GM23248 (cell line): Measurements from ENCODE around the gene CHST9. TPM values are rescaled to one million over a fixed set of nuclear protein-coding genes. Genes with fewer than 3 reads are reported as not detected.

Source experiments
- DNase-seq: peaks from one replicate; pipeline ENCODE4 v3.0.0-alpha.2; 2015
- H2AFZ ChIP-seq: fragments of 200-600 bp; sonication (generic); 2 replicates; pipeline ENCODE4 v1.6.1; 2016; ENCODE audit warnings: antibody characterized with exemption
- H3F3A ChIP-seq: fragments of 200-600 bp; sonication (generic); 2 replicates; pipeline ENCODE4 v1.6.1; 2016; ENCODE audit warnings: mild to moderate bottlenecking, antibody characterized with exemption, mixed run types; ENCODE audit not compliant: insufficient read depth
- H3K27ac ChIP-seq: fragments of 200-600 bp; sonication (generic); 2 replicates; pipeline ENCODE4 v1.5.1; 2016; ENCODE audit warnings: mild to moderate bottlenecking
- H3K27me3 ChIP-seq: fragments of 200-600 bp; sonication (generic); replicated peaks from 2 replicates; pipeline ENCODE4 v1.6.1; 2016; ENCODE audit warnings: mild to moderate bottlenecking; ENCODE audit not compliant: insufficient read depth
- H3K36me3 ChIP-seq: fragments of 200-600 bp; sonication (generic); 2 replicates; pipeline ENCODE4 v1.6.1; 2016; ENCODE audit warnings: low read depth, mild to moderate bottlenecking
- H3K4me1 ChIP-seq: fragments of 200-600 bp; sonication (generic); 2 replicates; pipeline ENCODE4 v1.6.1; 2016; ENCODE audit warnings: mild to moderate bottlenecking; ENCODE audit not compliant: insufficient read depth
- H3K4me2 ChIP-seq: fragments of 200-600 bp; sonication (generic); one replicate; pipeline ENCODE4 v1.6.1; 2016; ENCODE audit warnings: mild to moderate bottlenecking; ENCODE audit not compliant: unreplicated experiment
- H3K4me3 ChIP-seq: fragments of 200-600 bp; sonication (generic); 2 replicates; pipeline ENCODE4 v1.5.1; 2016; ENCODE audit warnings: mild to moderate bottlenecking
- H3K79me2 ChIP-seq: fragments of 200-600 bp; sonication (generic); 2 replicates; pipeline ENCODE4 v1.6.1; 2016; ENCODE audit warnings: mild to moderate bottlenecking; ENCODE audit not compliant: insufficient read depth
- H3K9ac ChIP-seq: fragments of 200-600 bp; sonication (generic); 2 replicates; pipeline ENCODE4 v1.6.1; 2016; ENCODE audit warnings: mild to moderate bottlenecking
- H3K9me2 ChIP-seq: fragments of 200-600 bp; sonication (generic); 2 replicates; pipeline ENCODE4 v1.6.1; 2016; ENCODE audit warnings: mixed run types, mild to moderate bottlenecking, moderate library complexity; ENCODE audit not compliant: insufficient read depth
- H3K9me3 ChIP-seq: fragments of 200-600 bp; sonication (generic); one replicate; pipeline ENCODE4 v1.6.1; 2017; ENCODE audit warnings: low read depth
- H4K20me1 ChIP-seq: fragments of 200-600 bp; sonication (generic); 2 replicates; pipeline ENCODE4 v1.6.0; 2016; ENCODE audit not compliant: insufficient read depth
- EZH2 ChIP-seq: fragments of 200-600 bp; sonication (generic); IDR thresholded peaks from 2 replicates; pipeline ENCODE4 v1.6.1; 2018; ENCODE audit warnings: antibody characterized with exemption, mild to moderate bottlenecking; ENCODE audit not compliant: insufficient read depth, poor library complexity, severe bottlenecking
- EZH2phosphoT487 ChIP-seq: fragments of 200-600 bp; sonication (generic); IDR thresholded peaks from 2 replicates; pipeline ENCODE4 v1.6.1; 2018; ENCODE audit warnings: antibody characterized with exemption, moderate library complexity, mild to moderate bottlenecking, low read depth; ENCODE audit not compliant: insufficient read depth
- WGBS, 2 experiments: methylation state at CpG; one replicate each; pipeline ENCODE4 v1.1.6; 2015 to 2017; ENCODE audit warnings: low lambda C conversion rate in 2 of 2, low coverage in 1 of 2; ENCODE audit errors: missing lambda C conversion rate in 2 of 2; 5-methylcytosine and 5-hydroxymethylcytosine counted together
- in situ Hi-C: fragments of 300-500 bp; cut with MboI; formaldehyde crosslinking; loops from 2 replicates; pipeline ENCODE4 v1.15.0; 2020
- polyA plus RNA-seq: library from polyadenylated mRNA; unstranded; fragments of >200 nt; fragmentation: Nextera tagmentation; extraction: Ambion mirVana; gene quantifications from 2 replicates; pipeline ENCODE4 v1.2.1, GENCODE V29; 2016
- total RNA-seq: library from RNA; depleted of rRNA; stranded (reverse); fragments of >200 nt; shearing (Covaris generic); gene quantifications from 2 replicates; pipeline ENCODE4 v1.2.3, GENCODE V29; 2014

The CHST9 gene
- total and polyA plus RNA-seq, 2 experiments from 2014 or later, result not detected

GRCh38 chr18:27181726-27182125, 3.4 kb downstream of the CHST9 start:
- Histone ChIP-seq H3K9ac (no peak overlapping the region), H3K27ac (no peak overlapping the region), H3K27me3 (peaks cover 24% of the 10 kb centered on the region), H3K4me1 (no peaks in the 10 kb centered on the region), H3F3A (no peaks in the 10 kb centered on the region), H3K9me2 (no peaks in the 10 kb centered on the region), H3K36me3 (no peaks in the 10 kb centered on the region), H3K4me2 (no peak overlapping the region), H3K4me3 (no peak overlapping the region), H4K20me1 (no peaks in the 10 kb centered on the region), H3K9me3 (no peaks in the 10 kb centered on the region), H3K79me2 (no peaks in the 10 kb centered on the region), H2AFZ (no peak overlapping the region)
- WGBS, 2 experiments, result 0 to 7% methylated on average over 1 of the region's 1 CpG
- in situ Hi-C loops, result no loop called here
- TF ChIP-seq EZH2phosphoT487 (no peak), EZH2 (no peak)
- no peak for DNase-seq

- in situ Hi-C loops, result no loop called here
Measured at GRCh38 chr18:27178424-27178823, 6.7 kb downstream of the CHST9 start.

DNA sequence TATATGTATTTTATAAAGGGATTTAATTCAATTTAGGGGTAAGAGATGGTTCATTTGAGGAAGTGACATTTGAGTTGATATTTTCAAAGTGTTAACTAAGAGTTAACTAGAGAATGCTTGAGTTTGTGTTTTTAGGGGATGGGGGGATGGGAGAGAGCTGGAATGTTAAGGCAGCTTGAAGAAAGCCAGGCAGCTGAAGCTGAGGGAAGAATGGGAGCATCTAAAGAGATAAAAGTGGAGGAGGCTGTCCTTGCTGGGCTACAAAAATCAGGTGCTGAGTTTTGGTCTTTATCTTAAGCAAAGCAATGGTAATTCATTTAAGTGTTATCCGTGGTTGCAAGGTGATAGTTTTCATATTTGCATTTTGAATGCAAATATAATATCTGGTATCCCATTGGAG, 9.2 kb downstream of the CHST9 start:
- Histone ChIP-seq H3K36me3 (no peaks in the 10 kb centered on the region), H3K79me2 (no peaks in the 10 kb centered on the region), H3K4me3 (no peak overlapping the region), H3K4me2 (no peak overlapping the region), H3F3A (no peaks in the 10 kb centered on the region), H2AFZ (no peak overlapping the region), H3K9ac (no peak overlapping the region), H3K27me3 (no peaks in the 10 kb centered on the region), H3K4me1 (no peaks in the 10 kb centered on the region), H3K27ac (no peak overlapping the region), H3K9me3 (no peaks in the 10 kb centered on the region), H4K20me1 (no peaks in the 10 kb centered on the region), H3K9me2 (no peaks in the 10 kb centered on the region)
- 4 to 6% methylated on average over 1 of the region's 1 CpG for WGBS, 2 experiments
- no peak for TF ChIP-seq EZH2phosphoT487
- in situ Hi-C loops, result no loop called here
- DNase-seq, result no peak

More at GRCh38 chr18:27178424-27178823, 6.7 kb downstream of the CHST9 start:
- no peak for TF ChIP-seq EZH2phosphoT487
- no peak for TF ChIP-seq EZH2
- Histone ChIP-seq H3K9me3 (no peaks in the 10 kb centered on the region), H3K27me3 (no peaks in the 10 kb centered on the region; the same call in 1 of the 2 replicates), H4K20me1 (no peaks in the 10 kb centered on the region), H3K79me2 (no peaks in the 10 kb centered on the region), H3K9ac (no peak overlapping the region), H3K4me2 (no peak overlapping the region), H3K36me3 (no peaks in the 10 kb centered on the region), H3K4me3 (no peak overlapping the region), H2AFZ (no peak overlapping the region), H3K4me1 (no peaks in the 10 kb centered on the region), H3K9me2 (no peaks in the 10 kb centered on the region), H3K27ac (no peak overlapping the region), H3F3A (no peaks in the 10 kb centered on the region)
- DNase-seq, result no peak

DNA sequence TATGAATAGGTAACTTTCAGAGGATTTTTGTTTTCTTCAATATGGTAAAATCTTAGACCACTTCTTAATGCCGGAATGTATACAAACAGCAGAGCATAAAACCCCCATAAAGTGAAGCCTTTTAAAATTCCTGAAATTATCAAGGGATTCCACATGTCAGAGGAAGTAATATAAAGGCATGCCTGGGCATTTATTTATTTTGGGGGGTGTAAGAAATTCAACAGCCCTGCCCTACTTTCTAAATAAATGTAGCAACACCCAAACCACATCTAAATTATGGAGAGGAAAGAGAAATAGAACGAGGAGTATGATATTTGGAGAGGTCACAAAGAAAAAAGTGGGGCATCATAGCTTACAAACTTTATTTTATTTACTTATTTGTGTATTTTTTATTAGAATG, 9.9 kb downstream of the CHST9 start:
- no peak overlapping the region for H3K27ac ChIP-seq
- no peak for TF ChIP-seq EZH2phosphoT487
- no peak for TF ChIP-seq EZH2
- no peak overlapping the region for H3K9ac ChIP-seq
- H3K9me2 ChIP-seq, result no peaks in the 10 kb centered on the region
- H3K4me1 ChIP-seq, result no peaks in the 10 kb centered on the region
- no peaks in the 10 kb centered on the region for H3K79me2 ChIP-seq
- no peaks in the 10 kb centered on the region for H3K36me3 ChIP-seq
- DNase-seq, result no peak
- in situ Hi-C loops, result no loop called here
- no peaks in the 10 kb centered on the region for H3F3A ChIP-seq
- no peak overlapping the region for H3K4me2 ChIP-seq
- H3K9me3 ChIP-seq, result no peaks in the 10 kb centered on the region
- 9 to 11% methylated on average over 2 of the region's 2 CpGs for WGBS, 2 experiments
- H3K4me3 ChIP-seq, result no peak overlapping the region
- H4K20me1 ChIP-seq, result no peaks in the 10 kb centered on the region
- H3K27me3 ChIP-seq, result no peaks in the 10 kb centered on the region
- no peak overlapping the region for H2AFZ ChIP-seq

DNA sequence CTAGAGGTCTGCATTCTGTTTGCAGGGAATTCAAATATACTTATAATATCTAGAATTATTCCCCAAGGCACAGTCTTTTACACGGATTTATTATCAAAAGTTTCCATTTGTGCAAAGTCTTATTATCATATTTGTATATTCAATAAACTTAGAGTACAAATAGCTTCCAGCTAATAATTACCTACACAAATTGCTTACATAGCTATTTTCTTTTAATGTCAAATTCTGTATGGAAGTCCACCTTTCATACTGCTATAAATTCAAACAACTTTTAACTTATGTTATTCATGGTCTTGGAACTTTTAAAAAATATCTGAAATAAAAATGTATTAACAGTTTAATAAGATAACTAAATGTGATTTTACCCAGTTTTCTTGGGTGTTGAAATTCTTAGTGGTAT, 13.1 kb downstream of the CHST9 start:
- H3K4me2 ChIP-seq, result no peak overlapping the region
- in situ Hi-C loops, result no loop called here
- H4K20me1 ChIP-seq, result no peaks in the 10 kb centered on the region
- H3K27me3 ChIP-seq, result no peaks in the 10 kb centered on the region
- no peaks in the 10 kb centered on the region for H3K36me3 ChIP-seq
- H3K27ac ChIP-seq, result no peak overlapping the region
- no peak overlapping the region for H3K9ac ChIP-seq
- H3F3A ChIP-seq, result no peaks in the 10 kb centered on the region
- H3K9me3 ChIP-seq, result no peaks in the 10 kb centered on the region
- H3K9me2 ChIP-seq, result no peaks in the 10 kb centered on the region
- H3K4me3 ChIP-seq, result no peak overlapping the region
- no peaks in the 10 kb centered on the region for H3K79me2 ChIP-seq
- no peak for DNase-seq
- WGBS, 2 experiments, result 0 to 7% methylated on average over 1 of the region's 1 CpG
- TF ChIP-seq EZH2phosphoT487, result no peak
- no peak for TF ChIP-seq EZH2
- no peak overlapping the region for H2AFZ ChIP-seq
- H3K4me1 ChIP-seq, result no peaks in the 10 kb centered on the region
